Aorta (tissue), 5 donors: ENCODE results near the gene STX16. TPM values are rescaled to one million over a fixed set of nuclear protein-coding genes. Genes with fewer than 3 reads are reported as not detected.
"Not testable (repeated sequence)": the region's sequence is repeated elsewhere in the genome, so short reads cannot be mapped to it uniquely, and the experiment has no call there.

Source experiments
- ATAC-seq: fragments of 200-7000 bp; cut with Tn5 transposase; one replicate; pipeline ENCODE4 v1.9.1; 2022; ENCODE audit warnings: moderate library complexity; ENCODE audit not compliant: low FRiP score
- DNase-seq, 2 donors: peaks; one replicate each; pipeline ENCODE4 v3.0.0-alpha.2; 2020
- H3K27ac ChIP-seq, 2 donors: one replicate each; pipeline ENCODE4 v1.5.1; 2013; ENCODE audit warnings: low read length in 2 of 2, mild to moderate bottlenecking in 2 of 2, moderate library complexity in 2 of 2, control low read depth in 1 of 2, inconsistent platforms in 1 of 2, low read depth in 1 of 2
- H3K27me3 ChIP-seq, 2 donors: one replicate each; pipeline ENCODE4 v1.6.1; 2013; ENCODE audit warnings: control low read depth in 1 of 2, low read length in 1 of 2, mild to moderate bottlenecking in 1 of 2, moderate library complexity in 1 of 2; ENCODE audit not compliant: insufficient read depth in 2 of 2, control insufficient read depth in 1 of 2
- H3K36me3 ChIP-seq, 2 donors: one replicate each; pipeline ENCODE4 v1.6.1; 2013; ENCODE audit warnings: control low read depth in 1 of 2, low read length in 1 of 2, mild to moderate bottlenecking in 1 of 2; ENCODE audit not compliant: insufficient read depth in 2 of 2, control insufficient read depth in 1 of 2
- H3K4me1 ChIP-seq, 2 donors: one replicate each; pipeline ENCODE4 v1.6.1; 2013; ENCODE audit warnings: low read length in 2 of 2, control low read depth in 1 of 2, mild to moderate bottlenecking in 1 of 2, moderate library complexity in 1 of 2; ENCODE audit not compliant: insufficient read depth in 2 of 2, control insufficient read depth in 1 of 2
- H3K4me3 ChIP-seq, 2 donors: one replicate each; pipeline ENCODE4 v1.5.1; 2013; ENCODE audit warnings: low read length in 2 of 2, control low read depth in 1 of 2, mild to moderate bottlenecking in 1 of 2
- H3K9me3 ChIP-seq: one replicate; pipeline ENCODE4 v1.6.1; 2013; ENCODE audit warnings: mild to moderate bottlenecking, low read length; ENCODE audit not compliant: control insufficient read depth
- WGBS, 2 donors: extraction: QIAGEN DNeasy Blood & Tissue Kit; methylation state at CpG; one replicate each; pipeline ENCODE4 v1.1.7; 2013; 5-methylcytosine and 5-hydroxymethylcytosine counted together
- intact Hi-C, 2 donors: fragments of 100-400 bp; cut with DNase I; formaldehyde crosslinking; loops; one replicate each; pipeline versions ENCODE4 v1.14.2 to v1.15.0; 2022
- polyA plus RNA-seq, 2 donors: library from polyadenylated mRNA; stranded (reverse); fragments of 200-250 nt; gene quantifications; one replicate each; pipeline ENCODE4 v1.2.3, GENCODE V29; 2013
- total RNA-seq, 2 donors: library from RNA; stranded (reverse); fragmentation: NEBNext Ultra II Directional; extraction: Animal tissue kit (Norgen Biotek cat#: 25700); gene quantifications; one replicate each; pipeline ENCODE4 v1.2.1, GENCODE V29; 2021
- donor health status: healthy with polysubstance abuse.
- donor health status: Bipolar disorder and iron deficiency.
- donor health status: DM: no; HTN: no; CAD: no.
- donor health status: DM: no; HTN: no; CAD: no.
- donor health status: DM: yes; HTN: yes; CAD: no.

STX16 gene
- total and polyA plus RNA-seq, 4 donors = 17.9 to 75.7 (median 59.6) TPM

GRCh38 chr20:58647162-58647795 is 3.8 kb upstream of the STX16 start:
- H3K4me1 ChIP-seq = peaks cover 2 to 7% of the 10 kb centered on the region in 2 donors
- ATAC-seq = no peak
- WGBS, 2 donors = 75 to 80% methylated on average over 7 of the region's 7 CpGs

DNA sequence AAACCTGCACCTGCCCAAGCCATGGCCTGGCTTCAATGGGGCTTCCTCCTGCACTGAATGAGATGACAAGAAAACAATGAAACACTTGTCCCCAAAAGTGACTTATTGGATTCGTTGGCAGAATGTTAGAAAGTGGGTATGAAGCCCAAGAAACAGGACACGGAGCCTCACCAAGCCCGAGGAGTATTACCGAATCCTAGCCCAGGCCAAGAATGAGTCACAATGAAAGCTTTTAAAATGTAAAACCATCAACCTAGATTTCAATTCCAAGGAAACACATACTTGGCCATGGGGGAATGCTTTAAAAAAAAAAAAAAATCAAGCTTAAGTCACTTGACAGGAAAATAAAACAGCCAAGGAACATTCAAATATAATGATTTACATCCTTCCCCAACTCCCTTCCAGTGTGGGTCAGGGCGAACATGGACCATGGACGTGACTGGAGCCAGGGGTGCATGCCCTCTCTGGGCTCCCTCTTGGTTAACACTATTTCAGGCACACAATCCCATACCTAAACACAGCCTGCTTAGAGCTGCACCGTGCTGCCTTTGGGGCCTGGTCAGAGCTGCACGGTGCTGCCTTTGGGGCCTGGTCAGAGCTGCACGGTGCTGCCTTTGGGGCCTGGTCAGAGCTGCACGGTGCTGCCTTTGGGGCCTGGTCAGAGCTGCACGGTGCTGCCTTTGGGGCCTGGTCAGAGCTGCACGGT is 3.1 kb upstream of the STX16 start:
- H3K4me3 ChIP-seq = no peak overlapping the region
- DNase-seq (no peak), ATAC-seq (peak; percentile 57)
- intact Hi-C loops = loop anchor here in 1 of 2 donors (2.0 kb wide), 1 partner anchor 23 kb away; no protein-coding TSS in a partner anchor
- 5 to 15% methylated on average over 9 to 10 of the region's 12 CpGs for WGBS, 2 donors
- no peaks in the 10 kb centered on the region for H3K36me3 ChIP-seq
- H3K27ac ChIP-seq = peak overlapping the region in 1 of 2 donors; percentile 69
- no peaks in the 10 kb centered on the region for H3K27me3 ChIP-seq
- no peaks in the 10 kb centered on the region for H3K9me3 ChIP-seq
- peaks cover 2 to 7% of the 10 kb centered on the region in 2 donors for H3K4me1 ChIP-seq

More at GRCh38 chr20:58647162-58647795, 3.8 kb upstream of the STX16 start:
- Histone ChIP-seq H3K36me3 (no peaks in the 10 kb centered on the region), H3K4me3 (no peak overlapping the region), H3K27me3 (no peaks in the 10 kb centered on the region), H3K9me3 (no peaks in the 10 kb centered on the region), H3K27ac (peak overlapping the region in 1 of 2 donors; percentile 69)
- intact Hi-C loops = loop anchor here in 1 of 2 donors (2.0 kb wide), 1 partner anchor 22 kb away; no protein-coding TSS in a partner anchor
- no peak for DNase-seq

DNA sequence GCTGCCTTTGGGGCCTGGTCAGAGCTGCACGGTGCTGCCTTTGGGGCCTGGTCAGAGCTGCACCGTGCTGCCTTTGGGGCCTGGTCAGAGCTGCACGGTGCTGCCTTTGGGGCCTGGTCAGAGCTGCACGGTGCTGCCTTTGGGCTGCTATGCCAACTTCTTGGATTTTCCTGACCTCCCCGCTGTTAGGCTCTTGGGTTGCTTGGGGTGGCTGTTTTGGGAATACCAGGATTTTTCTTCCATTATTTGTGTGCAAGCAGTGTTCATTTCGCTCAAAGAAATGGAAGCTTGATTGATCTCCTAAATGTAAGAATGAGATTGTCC is 2.6 kb upstream of the STX16 start:
- DNase-seq, ATAC-seq, H3K4me3 ChIP-seq, intact Hi-C loops, H3K4me1 ChIP-seq, H3K9me3 ChIP-seq, H3K27me3 ChIP-seq, H3K27ac ChIP-seq, H3K36me3 ChIP-seq: not testable (repeated sequence)
- 64 to 72% methylated on average over 6 of the region's 6 CpGs for WGBS, 2 donors

DNA sequence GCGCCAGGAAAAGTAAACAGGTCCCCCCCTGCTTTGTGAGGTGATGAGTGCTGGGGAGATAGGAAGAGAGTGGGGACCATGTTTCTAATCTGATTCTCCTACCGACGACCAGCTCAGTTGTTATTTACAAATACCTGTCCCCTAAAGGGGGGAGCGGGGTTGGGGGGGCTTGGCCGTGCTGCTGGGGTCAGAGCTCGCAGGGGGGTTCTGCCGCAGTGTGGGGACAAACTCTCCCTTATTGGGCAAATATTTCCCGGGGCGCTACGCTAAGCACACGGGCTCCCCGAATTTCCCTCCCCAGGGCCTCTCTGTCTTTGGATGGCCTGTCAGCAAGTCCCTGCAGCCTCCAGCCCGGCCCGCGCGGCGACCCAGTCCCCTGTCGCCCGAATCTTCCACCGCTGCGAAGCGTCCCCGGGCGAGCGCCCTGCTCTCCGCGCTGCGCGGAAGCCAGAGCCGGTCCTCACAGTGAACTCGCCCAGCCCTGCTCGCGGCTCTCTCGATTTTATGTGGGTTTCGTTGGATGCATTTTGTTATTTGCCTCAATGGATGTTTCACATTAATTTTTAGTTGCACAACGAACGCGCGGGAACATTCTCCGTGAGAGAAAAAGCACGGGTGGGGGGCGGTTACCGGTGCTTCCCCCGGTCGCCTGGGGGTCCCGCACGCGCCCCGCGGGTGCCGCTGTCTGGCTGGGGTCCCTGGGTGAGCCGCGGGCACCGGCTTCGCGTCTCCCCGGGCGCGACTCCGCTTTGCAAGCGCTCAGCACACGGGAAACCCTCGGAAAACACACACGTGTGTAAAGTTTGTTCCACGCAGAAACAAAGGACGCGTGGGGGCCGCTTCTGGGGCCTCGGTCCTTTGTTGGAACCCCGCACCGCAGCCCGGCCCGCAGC is 1.5 kb upstream of the STX16 start:
- H3K4me3 ChIP-seq = peak overlapping the region; percentile 47 to 81
- H3K27ac ChIP-seq = peak overlapping the region; percentile 35 to 70
- H3K4me1 ChIP-seq = peaks cover 2 to 7% of the 10 kb centered on the region in 2 donors
- DNase-seq (no peak), ATAC-seq (no peak)
- no peaks in the 10 kb centered on the region for H3K36me3 ChIP-seq
- intact Hi-C loops = loop anchor here (2.0 to 10.0 kb wide), 8 partner anchors 43 to 412 kb away; partner anchors contain the start of genes APCDD1L (in 1 of the 2), GNAS (in 1 of the 2), GNAS-AS1 (in 1 of the 2) and NPEPL1 (in 1 of the 2)
- WGBS, 2 donors = 21 to 22% methylated on average over 64 to 73 of the region's 73 CpGs
- H3K9me3 ChIP-seq = no peaks in the 10 kb centered on the region
- H3K27me3 ChIP-seq = no peaks in the 10 kb centered on the region

DNA sequence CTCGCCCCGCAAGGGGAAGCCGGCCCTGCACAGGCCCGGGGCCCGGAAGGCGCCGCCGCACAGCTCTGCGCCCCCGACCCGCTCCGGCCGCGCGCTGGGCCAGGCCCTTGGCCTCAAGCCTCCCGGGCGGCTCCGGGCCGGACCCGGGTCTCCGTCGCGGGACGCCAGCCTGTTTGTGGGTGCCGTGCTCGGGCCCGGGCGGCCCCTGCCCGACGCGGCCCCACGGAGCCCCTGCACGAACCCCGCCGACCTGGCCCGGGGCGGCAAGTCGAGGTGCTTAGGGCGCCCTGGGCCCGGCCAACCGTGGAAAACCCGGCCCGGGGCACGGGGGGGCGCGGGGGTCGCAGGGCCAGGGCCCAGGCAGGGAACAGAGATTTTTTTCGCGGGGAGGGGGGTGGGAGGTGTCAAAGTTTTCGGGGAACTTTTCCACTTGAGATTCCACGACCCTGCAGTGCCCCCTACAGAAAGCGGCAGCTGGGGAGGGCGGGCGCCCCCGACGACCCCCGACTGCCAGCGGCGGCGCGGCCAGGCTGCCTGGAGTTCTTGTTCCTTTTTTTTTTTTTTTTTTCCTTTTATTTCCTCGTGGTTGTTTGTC is 805 bp upstream of the STX16 start:
- WGBS, 2 donors = 1% methylated on average over 51 to 62 of the region's 62 CpGs
- Histone ChIP-seq H3K4me1 (peaks cover 2 to 7% of the 10 kb centered on the region in 2 donors), H3K27me3 (no peaks in the 10 kb centered on the region), H3K9me3 (no peaks in the 10 kb centered on the region), H3K4me3 (peak overlapping the region; percentile 47 to 81), H3K27ac (peak overlapping the region; percentile 32 to 70), H3K36me3 (no peaks in the 10 kb centered on the region)
- intact Hi-C loops = loop anchor here (2.0 to 10.0 kb wide), 8 partner anchors 42 to 413 kb away; partner anchors contain the start of genes APCDD1L (in 1 of the 2), GNAS (in 1 of the 2), GNAS-AS1 (in 1 of the 2) and NPEPL1 (in 1 of the 2)
- DNase-seq (no peak), ATAC-seq (peak; percentile 23)

DNA sequence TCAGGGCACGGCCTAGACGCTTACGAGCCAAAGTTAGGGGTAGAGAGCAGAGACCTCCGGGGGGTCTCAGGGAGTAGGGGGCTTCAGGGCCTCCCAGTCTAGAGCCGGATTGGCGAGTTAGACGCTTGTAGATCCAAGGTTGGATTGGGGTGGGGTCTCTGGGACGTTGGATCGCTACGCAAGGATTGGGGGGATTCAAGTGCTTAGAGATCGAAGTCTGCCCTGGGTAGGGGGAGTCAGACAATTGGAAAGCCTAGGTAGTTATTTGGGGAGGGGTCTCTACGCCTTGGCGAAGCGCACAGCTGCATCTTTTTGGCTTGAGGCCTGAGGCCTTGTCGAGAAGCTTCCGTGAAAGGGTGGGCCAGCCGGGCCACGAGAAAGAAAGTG is 469 bp downstream of the STX16 start:
- ATAC-seq (no peak), DNase-seq (no peak)
- intact Hi-C loops = loop anchor here (2.0 to 10.0 kb wide), 8 partner anchors 41 to 414 kb away; partner anchors contain the start of genes APCDD1L (in 1 of the 2), GNAS (in 1 of the 2), GNAS-AS1 (in 1 of the 2) and NPEPL1 (in 1 of the 2)
- H3K27me3 ChIP-seq = no peaks in the 10 kb centered on the region
- H3K27ac ChIP-seq = peak overlapping the region in 1 of 2 donors; percentile 55
- H3K4me3 ChIP-seq = peak overlapping the region; percentile 78 to 81
- H3K4me1 ChIP-seq = peaks cover 6 to 7% of the 10 kb centered on the region in 2 donors
- H3K36me3 ChIP-seq = no peaks in the 10 kb centered on the region
- H3K9me3 ChIP-seq = no peaks in the 10 kb centered on the region
- WGBS, 2 donors = 0 to 1% methylated on average over 18 of the region's 18 CpGs

GRCh38 chr20:58651946-58652605 is 993 bp downstream of the STX16 start:
- peak overlapping the region in 1 of 2 donors; percentile 24 for H3K27ac ChIP-seq
- peaks cover 6 to 9% of the 10 kb centered on the region in 2 donors for H3K4me1 ChIP-seq
- no peaks in the 10 kb centered on the region for H3K36me3 ChIP-seq
- 0% methylated on average over 30 of the region's 30 CpGs for WGBS, 2 donors
- peak in 1 of 2 donors; percentile 73 for DNase-seq
- peak overlapping the region; percentile 78 to 81 for H3K4me3 ChIP-seq
- intact Hi-C loops = loop anchor here (2.0 to 10.0 kb wide), 8 partner anchors 40 to 415 kb away; partner anchors contain the start of genes APCDD1L (in 1 of the 2), GNAS (in 1 of the 2), GNAS-AS1 (in 1 of the 2) and NPEPL1 (in 1 of the 2)
- ATAC-seq = no peak
- H3K27me3 ChIP-seq = no peaks in the 10 kb centered on the region
- H3K9me3 ChIP-seq = no peaks in the 10 kb centered on the region
